ENCODE results near the gene DYSF. TPM values are rescaled to one million over a fixed set of nuclear protein-coding genes. Genes with fewer than 3 reads are reported as not detected.

DYSF gene
- total RNA-seq, 1 donor from 2014 or later = 112 TPM

- no peaks in the 10 kb centered on the region for H3K9me3 Mint-ChIP-seq (ENCODE audit: low read depth)
- TF ChIP-seq CTCF (IDR thresholded peaks at IDR 0.05) = no peak
- no peak for DNase-seq (ENCODE audit: low spot score)
- H3K27me3 Mint-ChIP-seq (ENCODE audit: low read depth) = no peaks in the 10 kb centered on the region
- no peak overlapping the region for H3K4me3 Mint-ChIP-seq (ENCODE audit: unreplicated experiment)
- H3K36me3 Mint-ChIP-seq (ENCODE audit: low read depth) = peaks cover 35% of the 10 kb centered on the region
- H3K27ac Mint-ChIP-seq (ENCODE audit: unreplicated experiment) = no peak overlapping the region
- no peaks in the 10 kb centered on the region for H3K4me1 Mint-ChIP-seq (ENCODE audit: low read depth)
Observed at GRCh38 chr2:71670430-71670795, 217.1 kb downstream of the DYSF start.

- no peak for DNase-seq (ENCODE audit: low spot score)
- H3K36me3 Mint-ChIP-seq (ENCODE audit: low read depth) = peaks cover 31% of the 10 kb centered on the region
- H3K4me1 Mint-ChIP-seq (ENCODE audit: low read depth) = no peaks in the 10 kb centered on the region
- TF ChIP-seq CTCF (IDR thresholded peaks at IDR 0.05) = no peak
- no peaks in the 10 kb centered on the region for H3K9me3 Mint-ChIP-seq (ENCODE audit: low read depth)
- H3K4me3 Mint-ChIP-seq (ENCODE audit: unreplicated experiment) = no peak overlapping the region
- no peaks in the 10 kb centered on the region for H3K27me3 Mint-ChIP-seq (ENCODE audit: low read depth)
- no peak overlapping the region for H3K27ac Mint-ChIP-seq (ENCODE audit: unreplicated experiment)
Observed at GRCh38 chr2:71671203-71671854, 218.0 kb downstream of the DYSF start.

- Mint-ChIP-seq H3K27me3 (ENCODE audit: low read depth) (no peaks in the 10 kb centered on the region), H3K4me1 (ENCODE audit: low read depth) (no peaks in the 10 kb centered on the region), H3K9me3 (ENCODE audit: low read depth) (no peaks in the 10 kb centered on the region), H3K36me3 (ENCODE audit: low read depth) (peaks cover 28% of the 10 kb centered on the region), H3K27ac (ENCODE audit: unreplicated experiment) (no peak overlapping the region), H3K4me3 (ENCODE audit: unreplicated experiment) (no peak overlapping the region)
- peak; percentile 51 for TF ChIP-seq CTCF (IDR thresholded peaks at IDR 0.05)
- DNase-seq (ENCODE audit: low spot score) = peak; percentile 77
Observed at GRCh38 chr2:71671895-71672825, 218.8 kb downstream of the DYSF start.

- peak; percentile 65 for DNase-seq (ENCODE audit: low spot score)
- Mint-ChIP-seq H3K27me3 (ENCODE audit: low read depth) (no peaks in the 10 kb centered on the region), H3K4me1 (ENCODE audit: low read depth) (no peaks in the 10 kb centered on the region), H3K27ac (ENCODE audit: unreplicated experiment) (no peak overlapping the region), H3K9me3 (ENCODE audit: low read depth) (no peaks in the 10 kb centered on the region), H3K4me3 (ENCODE audit: unreplicated experiment) (no peak overlapping the region), H3K36me3 (ENCODE audit: low read depth) (peaks cover 25% of the 10 kb centered on the region)
- TF ChIP-seq CTCF (IDR thresholded peaks at IDR 0.05) = no peak
Observed at GRCh38 chr2:71672826-71673795, 219.8 kb downstream of the DYSF start.
